OCI-M2 (cell line): Measurements from ENCODE around the gene TICAM1.
"Not testable (repeated sequence)": the region's sequence is repeated elsewhere in the genome, so short reads cannot be mapped to it uniquely, and the experiment has no call there.

Experiments
- DNase-seq: peaks from one replicate; lab custom pipeline; 2025; ENCODE audit not compliant: unreplicated experiment; lab: John Stamatoyannopoulos, UW

The TICAM1 gene

GRCh38 chr19:4845975-4846374, 14.5 kb upstream of the TICAM1 start:
- not testable (repeated sequence) for DNase-seq

GRCh38 chr19:4844348-4845179, 13.1 kb upstream of the TICAM1 start:
- no peak for DNase-seq

GRCh38 chr19:4843647-4843965, 12.1 kb upstream of the TICAM1 start:
- no peak for DNase-seq

- no peak for DNase-seq
Observed at GRCh38 chr19:4839192-4839591, 7.7 kb upstream of the TICAM1 start.

GRCh38 chr19:4832776-4833175, 1.3 kb upstream of the TICAM1 start:
- DNase-seq: no peak

- DNase-seq: not testable (repeated sequence)
Observed at GRCh38 chr19:4831979-4832340, 448 bp upstream of the TICAM1 start.

GRCh38 chr19:4830768-4831265, 695 bp downstream of the TICAM1 start:
- DNase-seq: no peak

GRCh38 chr19:4830332-4830731, 1.2 kb downstream of the TICAM1 start:
- no peak for DNase-seq

GRCh38 chr19:4829001-4829712, 2.4 kb downstream of the TICAM1 start:
- DNase-seq: no peak

GRCh38 chr19:4823577-4823976, 7.9 kb downstream of the TICAM1 start:
- DNase-seq: no peak

- DNase-seq: not testable (repeated sequence)
Observed at GRCh38 chr19:4822354-4822753, 9.2 kb downstream of the TICAM1 start.

GRCh38 chr19:4821265-4821664, 10.2 kb downstream of the TICAM1 start:
- no peak for DNase-seq

GRCh38 chr19:4817467-4818277, 13.8 kb downstream of the TICAM1 start:
- DNase-seq: no peak

- no peak for DNase-seq
Observed at GRCh38 chr19:4816950-4817278, 14.6 kb downstream of the TICAM1 start.

- no peak for DNase-seq
Observed at GRCh38 chr19:4816202-4816949, 15.1 kb downstream of the TICAM1 start.

GRCh38 chr19:4815426-4816201, 15.9 kb downstream of the TICAM1 start:
- DNase-seq: peak; percentile 51

GRCh38 chr19:4814625-4815425, 16.7 kb downstream of the TICAM1 start:
- DNase-seq: no peak

GRCh38 chr19:4811328-4812131, 20.0 kb downstream of the TICAM1 start:
- peak; percentile 8 for DNase-seq

- no peak for DNase-seq
Observed at GRCh38 chr19:4807188-4807587, 24.3 kb downstream of the TICAM1 start.
